WERI-Rb-1 (cell line): ENCODE measurements around the gene ATG9A.

ENCODE experiments used
- DNase-seq: peaks from one replicate; pipeline ENCODE4 v3.0.0-alpha.2; 2020
- H3K27ac ChIP-seq: fragments of 250-450 bp; sonication (Bioruptor Pico); 2 replicates; pipeline ENCODE4 v1.5.1; 2020; ENCODE audit warnings: mild to moderate bottlenecking, moderate library complexity
- H3K27me3 ChIP-seq: fragments of 250-450 bp; sonication (Bioruptor Pico); 2 replicates; pipeline ENCODE4 v1.5.1; 2021; ENCODE audit warnings: mild to moderate bottlenecking, low read depth, moderate library complexity; ENCODE audit not compliant: insufficient read depth, severe bottlenecking
- H3K36me3 ChIP-seq: fragments of 250-450 bp; sonication (Bioruptor Pico); 2 replicates; pipeline ENCODE4 v1.5.1; 2020; ENCODE audit warnings: mild to moderate bottlenecking, moderate library complexity
- H3K4me3 ChIP-seq: 2 replicates; pipeline ENCODE4 v1.5.1; 2011; ENCODE audit warnings: low read depth, mild to moderate bottlenecking, control low read depth, low read length
- H3K9me3 ChIP-seq: fragments of 250-450 bp; sonication (Bioruptor Pico); 2 replicates; pipeline ENCODE4 v1.5.1; 2021; ENCODE audit warnings: mild to moderate bottlenecking, moderate library complexity; ENCODE audit not compliant: severe bottlenecking
- TF ChIP-seq, protein P1 (sequence below): IDR thresholded peaks from 2 replicates; pipeline ENCODE4 v1.5.1; 2011; ENCODE audit warnings: low read depth, mild to moderate bottlenecking, control low read depth, inconsistent platforms, low read length

ATG9A gene

GRCh38 chr2:219175928-219176817, 53.3 kb downstream of the ATG9A start:
- H3K27ac ChIP-seq = peak overlapping the region; percentile 88
- TF ChIP-seq, protein P1, sequence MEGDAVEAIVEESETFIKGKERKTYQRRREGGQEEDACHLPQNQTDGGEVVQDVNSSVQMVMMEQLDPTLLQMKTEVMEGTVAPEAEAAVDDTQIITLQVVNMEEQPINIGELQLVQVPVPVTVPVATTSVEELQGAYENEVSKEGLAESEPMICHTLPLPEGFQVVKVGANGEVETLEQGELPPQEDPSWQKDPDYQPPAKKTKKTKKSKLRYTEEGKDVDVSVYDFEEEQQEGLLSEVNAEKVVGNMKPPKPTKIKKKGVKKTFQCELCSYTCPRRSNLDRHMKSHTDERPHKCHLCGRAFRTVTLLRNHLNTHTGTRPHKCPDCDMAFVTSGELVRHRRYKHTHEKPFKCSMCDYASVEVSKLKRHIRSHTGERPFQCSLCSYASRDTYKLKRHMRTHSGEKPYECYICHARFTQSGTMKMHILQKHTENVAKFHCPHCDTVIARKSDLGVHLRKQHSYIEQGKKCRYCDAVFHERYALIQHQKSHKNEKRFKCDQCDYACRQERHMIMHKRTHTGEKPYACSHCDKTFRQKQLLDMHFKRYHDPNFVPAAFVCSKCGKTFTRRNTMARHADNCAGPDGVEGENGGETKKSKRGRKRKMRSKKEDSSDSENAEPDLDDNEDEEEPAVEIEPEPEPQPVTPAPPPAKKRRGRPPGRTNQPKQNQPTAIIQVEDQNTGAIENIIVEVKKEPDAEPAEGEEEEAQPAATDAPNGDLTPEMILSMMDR = no peak
- no peak for DNase-seq
- H3K9me3 ChIP-seq = no peaks in the 10 kb centered on the region
- peaks cover 48% of the 10 kb centered on the region for H3K36me3 ChIP-seq
- H3K4me3 ChIP-seq = peak overlapping the region; percentile 63
- H3K27me3 ChIP-seq = no peaks in the 10 kb centered on the region

DNA sequence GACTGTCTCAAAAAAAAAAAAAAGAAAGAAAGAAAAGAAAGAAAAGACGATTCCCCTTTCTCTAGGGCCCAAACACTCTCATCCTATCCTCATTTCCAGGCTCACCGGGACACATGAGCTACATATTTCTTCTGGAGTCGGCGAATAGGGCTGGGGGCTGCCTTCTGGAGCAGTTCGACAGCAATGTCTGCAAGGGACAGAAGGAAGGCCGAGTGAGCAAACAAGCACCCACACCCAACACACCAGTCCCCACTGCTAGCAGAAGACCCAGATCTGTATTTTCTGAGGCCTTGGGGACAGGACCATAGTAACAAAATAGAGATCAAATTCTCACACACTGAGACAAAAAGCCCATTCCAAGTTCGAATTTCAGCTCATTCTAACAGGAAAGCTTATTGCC, 54.0 kb downstream of the ATG9A start:
- Histone ChIP-seq H3K27ac (no peak overlapping the region), H3K36me3 (peaks cover 41% of the 10 kb centered on the region), H3K27me3 (no peaks in the 10 kb centered on the region), H3K9me3 (no peaks in the 10 kb centered on the region), H3K4me3 (no peak overlapping the region)
- no peak for DNase-seq
- TF ChIP-seq, protein P1 = no peak

GRCh38 chr2:219174801-219175200, 54.6 kb downstream of the ATG9A start:
- H3K27ac ChIP-seq = no peak overlapping the region
- TF ChIP-seq, protein P1 = no peak
- no peak overlapping the region for H3K4me3 ChIP-seq

GRCh38 chr2:219174146-219174545, 55.3 kb downstream of the ATG9A start:
- Histone ChIP-seq H3K36me3 (peaks cover 28% of the 10 kb centered on the region), H3K27ac (no peak overlapping the region), H3K27me3 (no peaks in the 10 kb centered on the region), H3K4me3 (no peak overlapping the region), H3K9me3 (no peaks in the 10 kb centered on the region)
- TF ChIP-seq, protein P1 = no peak
- DNase-seq = no peak

More at GRCh38 chr2:219174801-219175200, 54.6 kb downstream of the ATG9A start:
- H3K9me3 ChIP-seq = no peaks in the 10 kb centered on the region
- DNase-seq = no peak
- no peaks in the 10 kb centered on the region for H3K27me3 ChIP-seq
- peaks cover 34% of the 10 kb centered on the region for H3K36me3 ChIP-seq

- H3K36me3 ChIP-seq = peaks cover 24% of the 10 kb centered on the region
- H3K27me3 ChIP-seq = no peaks in the 10 kb centered on the region
- no peaks in the 10 kb centered on the region for H3K9me3 ChIP-seq
- TF ChIP-seq, protein P1 = no peak
- no peak overlapping the region for H3K4me3 ChIP-seq
- no peak overlapping the region for H3K27ac ChIP-seq
- DNase-seq = no peak
Observed at GRCh38 chr2:219173176-219173575, 56.3 kb downstream of the ATG9A start.
